ENCODE results near the gene PLEKHG2. TPM values are rescaled to one million over a fixed set of nuclear protein-coding genes. Genes with fewer than 3 reads are reported as not detected.
"Not testable (repeated sequence)": the region's sequence is repeated elsewhere in the genome, so short reads cannot be mapped to it uniquely, and the experiment has no call there.

The PLEKHG2 gene
- total RNA-seq, result 57.3 and 61.0 TPM in 2 replicates

GRCh38 chr19:39412100-39412866, at the start of gene PLEKHG2:
TSS of gene PLEKHG2 (plus strand) at chr19:39412669. CDS start at chr19:39414087, 1,418 bp downstream.
- intact Hi-C loops (cut with micrococcal nuclease), result loop anchor here (1.0 kb wide), 10 partner anchors 11 to 287 kb away; partner anchors contain the start of genes EID2B, MED29, PAF1 and PAK4

- intact Hi-C loops (cut with micrococcal nuclease), result no loop called here
These were observed 49.5 kb upstream of the PLEKHG2 start for GRCh38 chr19:39362682-39363657.

DNA sequence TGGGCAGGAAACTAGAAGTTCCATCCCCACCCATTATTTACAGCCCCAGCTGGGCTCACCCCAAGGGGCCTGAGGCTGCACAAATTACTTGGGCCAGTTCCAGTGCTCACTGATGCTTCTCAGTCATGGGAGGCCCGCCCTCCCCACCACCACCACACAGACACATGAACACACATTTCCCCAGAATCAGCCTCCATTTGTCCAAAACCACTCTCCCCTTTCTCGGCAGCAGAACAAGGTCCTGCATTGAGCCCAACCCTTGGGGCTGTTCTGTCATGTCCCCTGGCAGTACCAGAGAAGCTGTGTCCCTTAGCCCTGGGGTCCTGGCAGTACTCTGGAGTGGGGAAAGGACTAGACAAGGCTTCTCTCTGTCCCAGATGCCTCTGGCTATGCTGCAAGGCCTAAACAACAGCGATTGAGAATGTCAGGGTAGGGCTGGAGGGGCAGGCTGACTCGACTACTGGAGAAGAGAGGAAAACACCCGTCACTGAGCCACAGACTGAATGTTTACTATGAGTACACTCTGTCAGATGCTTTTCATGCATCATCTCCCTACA, 48.5 kb upstream of the PLEKHG2 start:
- intact Hi-C loops (cut with micrococcal nuclease), result no loop called here

- intact Hi-C loops (cut with micrococcal nuclease), result no loop called here
These were observed 46.9 kb upstream of the PLEKHG2 start for GRCh38 chr19:39365531-39365930.

DNA sequence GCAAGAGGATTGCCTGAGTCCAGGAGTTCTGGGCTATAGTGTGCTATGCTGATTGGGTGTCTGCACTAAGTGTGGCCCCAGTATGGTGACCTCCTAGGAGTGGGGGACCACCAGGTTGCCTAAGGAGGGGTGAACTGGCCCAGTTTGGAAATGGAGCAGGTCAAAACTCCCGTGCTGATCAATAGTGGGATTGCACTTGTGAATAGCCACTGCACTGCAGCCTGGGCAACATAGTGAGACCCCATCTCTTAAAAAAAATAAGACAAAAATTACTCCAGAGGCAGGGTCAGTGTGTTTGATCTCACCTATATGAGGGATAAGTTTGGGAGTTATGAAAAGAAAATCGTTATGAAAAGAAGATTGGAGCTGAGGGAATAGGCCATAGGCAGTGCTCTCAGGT, 43.3 kb upstream of the PLEKHG2 start:
- intact Hi-C loops (cut with micrococcal nuclease), result no loop called here

DNA sequence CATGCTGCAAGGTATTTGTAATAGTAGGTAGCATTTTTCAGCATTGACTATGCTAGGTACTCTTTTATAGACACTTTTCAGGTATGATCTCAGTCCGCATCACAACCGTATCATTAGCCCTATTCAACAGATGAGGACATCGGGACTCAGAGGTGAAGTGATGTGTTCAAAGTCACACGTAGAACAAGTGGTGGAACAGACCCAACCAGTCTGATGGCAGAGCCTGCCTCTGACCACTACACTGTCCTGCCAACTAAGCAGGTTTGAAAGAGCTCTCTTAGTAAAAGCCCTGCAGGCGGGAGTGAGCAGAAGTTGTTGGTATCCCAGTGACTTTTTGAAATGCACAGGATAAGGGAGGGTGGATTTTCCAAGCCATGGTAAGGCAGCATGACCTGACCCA, 41.7 kb upstream of the PLEKHG2 start:
- intact Hi-C loops (cut with micrococcal nuclease), result no loop called here

- intact Hi-C loops (cut with micrococcal nuclease), result no loop called here
These were observed 40.2 kb upstream of the PLEKHG2 start for GRCh38 chr19:39372047-39372802.

- intact Hi-C loops (cut with micrococcal nuclease), result no loop called here
These were observed 39.5 kb upstream of the PLEKHG2 start for GRCh38 chr19:39372941-39373340.

- intact Hi-C loops (cut with micrococcal nuclease), result no loop called here
These were observed 36.5 kb upstream of the PLEKHG2 start for GRCh38 chr19:39375929-39376328.

- intact Hi-C loops (cut with micrococcal nuclease), result no loop called here
These were observed 34.8 kb upstream of the PLEKHG2 start for GRCh38 chr19:39377373-39378362.

DNA sequence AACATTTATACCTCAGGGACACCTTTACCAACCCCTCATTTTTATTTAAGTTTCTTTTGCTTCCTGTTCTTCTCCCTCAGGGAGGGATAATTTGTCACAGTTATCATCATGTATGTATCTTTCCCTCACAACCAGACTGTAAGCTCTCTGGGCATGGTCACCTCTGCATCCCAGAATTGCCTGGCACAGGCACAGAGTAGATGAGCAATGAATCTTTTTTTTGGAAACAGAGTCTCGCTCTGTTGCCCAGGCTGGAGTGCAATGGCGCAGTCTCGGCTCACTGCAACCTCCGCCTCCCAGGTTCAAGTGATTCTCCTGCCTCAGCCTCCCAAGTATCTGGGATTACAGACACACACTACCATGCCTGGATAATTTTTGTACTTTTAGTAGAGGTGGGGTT, 33.1 kb upstream of the PLEKHG2 start:
- intact Hi-C loops (cut with micrococcal nuclease), result not testable (repeated sequence)

DNA sequence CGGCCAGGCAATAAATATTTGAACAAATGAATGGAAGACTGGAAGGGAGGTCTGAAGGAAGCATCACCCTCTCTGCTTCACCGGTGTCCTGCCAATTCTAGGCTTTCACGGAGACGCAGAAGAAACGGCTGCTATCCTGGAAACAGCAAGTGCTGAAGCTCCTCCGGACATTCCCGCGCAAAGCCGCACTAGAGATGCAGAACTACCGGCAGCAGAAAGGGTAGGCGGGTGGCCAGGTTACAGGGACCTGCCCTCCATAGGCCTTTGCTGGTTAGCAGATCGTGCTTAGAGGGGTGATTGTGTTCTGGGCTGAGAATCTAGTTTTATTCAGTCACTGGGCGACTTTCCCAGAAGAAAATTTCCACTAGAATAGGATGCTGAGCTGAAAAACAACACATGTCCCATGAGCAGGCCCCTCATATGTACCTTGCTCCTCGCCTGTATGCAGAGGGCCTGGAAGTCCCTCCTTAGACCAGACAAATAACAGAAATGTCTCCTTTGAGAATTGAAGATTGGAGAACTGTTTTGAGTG, 32.5 kb upstream of the PLEKHG2 start:
- intact Hi-C loops (cut with micrococcal nuclease), result no loop called here

DNA sequence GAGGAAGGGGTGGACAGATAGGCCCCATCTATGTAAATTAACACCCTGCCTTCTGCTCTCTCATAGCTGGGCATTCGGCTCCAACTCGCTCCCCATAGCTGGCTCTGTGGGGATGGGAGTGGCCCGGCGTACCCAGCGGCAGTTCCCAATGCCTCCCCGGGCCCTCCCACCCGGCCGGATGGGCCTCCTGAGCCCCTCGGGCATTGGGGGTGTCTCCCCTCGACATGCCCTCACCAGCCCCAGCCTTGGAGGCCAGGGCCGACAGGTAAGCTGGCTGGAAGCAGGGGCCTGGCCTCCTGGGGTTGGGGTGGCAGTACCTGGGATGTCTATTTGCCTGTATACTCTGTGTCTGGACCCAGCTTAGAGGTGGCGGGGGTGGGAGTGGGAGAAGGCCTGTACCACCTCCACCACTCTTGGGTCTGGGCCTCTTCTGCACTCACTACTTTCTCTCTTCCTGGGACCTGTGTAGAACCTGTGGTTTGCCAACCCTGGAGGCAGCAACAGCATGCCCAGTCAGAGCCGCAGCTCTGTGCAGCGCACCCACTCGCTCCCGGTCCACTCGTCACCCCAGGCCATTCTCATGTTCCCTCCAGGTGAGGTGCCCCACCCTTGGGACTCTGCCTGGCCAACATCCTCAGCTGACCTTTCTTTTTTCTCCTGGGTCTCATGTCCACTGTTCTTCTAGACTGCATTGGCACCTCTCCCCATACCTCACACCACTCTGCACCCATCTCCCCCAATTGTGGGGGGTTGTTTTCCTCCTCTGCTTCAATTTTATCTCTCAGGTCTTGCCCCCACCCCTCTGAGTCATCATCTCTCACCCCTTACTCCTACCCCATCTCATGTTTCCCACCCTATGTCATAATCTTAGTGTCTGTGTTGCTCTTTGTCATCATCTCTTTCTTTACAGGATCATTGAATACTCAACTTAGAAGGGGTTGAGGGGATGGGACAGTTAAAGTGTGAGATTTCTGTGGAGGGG, 31.7 kb upstream of the PLEKHG2 start:
- intact Hi-C loops (cut with micrococcal nuclease), result no loop called here

DNA sequence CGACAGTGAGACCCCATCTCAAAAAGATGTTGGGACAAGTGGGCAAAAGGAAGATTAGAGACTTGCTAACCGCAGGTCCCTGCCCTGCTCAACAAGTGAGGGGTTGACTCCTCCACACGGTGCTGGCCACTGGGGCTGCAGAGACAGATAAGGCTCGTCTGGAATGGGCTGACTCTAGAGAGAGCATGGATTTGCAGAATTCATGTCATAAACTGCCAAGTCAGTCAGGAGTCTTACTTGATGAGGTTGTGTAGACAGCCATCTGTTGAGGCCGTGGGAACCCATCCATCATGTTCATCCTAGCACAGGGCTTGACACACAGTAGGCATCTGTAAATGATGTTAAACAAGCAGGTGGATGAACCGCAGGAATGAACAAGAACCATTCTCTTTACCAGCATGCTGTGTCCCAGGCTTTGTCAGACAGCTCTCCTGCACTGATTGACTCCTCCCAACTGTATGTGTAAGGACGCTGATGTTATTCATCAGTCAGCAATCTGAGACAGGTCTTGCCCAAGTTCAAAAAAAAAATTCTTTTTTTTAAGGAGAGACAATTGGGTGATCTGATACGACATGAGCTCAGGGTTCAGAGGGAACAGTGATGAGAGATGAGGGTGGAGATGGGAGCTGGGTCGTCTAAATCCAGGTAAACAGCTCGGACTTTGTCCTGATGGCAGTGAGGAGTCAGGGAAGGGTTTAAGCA, 30.4 kb upstream of the PLEKHG2 start:
- intact Hi-C loops (cut with micrococcal nuclease), result no loop called here

- intact Hi-C loops (cut with micrococcal nuclease), result no loop called here
These were observed 29.3 kb upstream of the PLEKHG2 start for GRCh38 chr19:39382991-39383828.

- intact Hi-C loops (cut with micrococcal nuclease), result no loop called here
These were observed 27.5 kb upstream of the PLEKHG2 start for GRCh38 chr19:39384839-39385568.

All from T-helper 2 cell treated with Interferon-gamma antibody and Interleukin-4, amounts not matched to agents 100 ng/mL and 5 ng/mL, for 36 hours (primary cell).